GM12872 (cell line): ENCODE data around the gene SLAMF9.

ENCODE experiments used
- CTCF ChIP-seq: IDR thresholded peaks from 3 replicates; pipeline ENCODE4 v1.5.1; 2011; ENCODE audit warnings: low read depth, mild to moderate bottlenecking, low read length, moderate library complexity; ENCODE audit not compliant: insufficient read depth

Gene SLAMF9

DNA sequence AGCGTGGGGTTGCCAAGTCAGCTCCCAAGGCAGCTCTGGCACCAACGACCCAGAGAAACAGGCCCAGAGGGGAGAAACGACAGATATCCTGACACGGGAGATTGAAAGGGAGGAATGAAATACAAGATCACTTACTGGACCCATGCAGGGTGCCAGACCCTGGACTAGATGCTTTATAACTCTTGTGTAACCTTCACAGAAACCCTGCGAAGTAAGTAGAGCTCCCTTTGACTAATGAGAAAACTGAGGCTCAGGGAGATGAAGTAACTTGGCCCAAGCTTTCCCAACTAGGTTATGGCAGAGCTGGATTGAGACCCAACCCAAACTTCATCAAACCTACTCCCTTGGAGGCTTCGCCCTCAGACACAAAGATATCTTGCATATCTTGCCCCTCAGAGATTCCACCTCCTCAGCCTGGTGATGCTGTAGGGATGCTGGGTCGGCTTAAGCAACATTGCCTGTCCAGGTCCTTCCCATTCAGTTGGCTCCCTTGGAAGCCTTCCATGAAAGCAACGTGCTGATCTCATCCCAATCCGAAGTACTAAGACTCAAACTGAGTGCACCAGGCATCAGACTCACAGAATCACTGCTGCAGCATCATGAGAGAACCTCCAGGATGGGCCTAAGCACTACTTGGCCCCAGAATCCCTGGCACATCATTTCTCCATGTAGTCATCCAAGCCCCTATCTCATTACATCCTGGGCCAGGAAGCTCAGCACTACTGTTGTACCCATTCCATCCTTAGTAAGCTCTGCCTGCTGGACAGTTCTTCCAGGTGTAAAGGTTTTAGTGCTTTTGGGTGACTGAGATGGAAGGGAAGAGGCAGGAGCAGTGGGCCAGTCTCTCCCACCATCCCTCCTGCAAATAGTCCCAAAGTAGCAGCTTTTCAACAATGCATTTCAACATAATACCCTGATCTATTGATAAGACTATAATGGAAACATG is 7.5 kb downstream of the SLAMF9 start:
- no peak for TF ChIP-seq CTCF

DNA sequence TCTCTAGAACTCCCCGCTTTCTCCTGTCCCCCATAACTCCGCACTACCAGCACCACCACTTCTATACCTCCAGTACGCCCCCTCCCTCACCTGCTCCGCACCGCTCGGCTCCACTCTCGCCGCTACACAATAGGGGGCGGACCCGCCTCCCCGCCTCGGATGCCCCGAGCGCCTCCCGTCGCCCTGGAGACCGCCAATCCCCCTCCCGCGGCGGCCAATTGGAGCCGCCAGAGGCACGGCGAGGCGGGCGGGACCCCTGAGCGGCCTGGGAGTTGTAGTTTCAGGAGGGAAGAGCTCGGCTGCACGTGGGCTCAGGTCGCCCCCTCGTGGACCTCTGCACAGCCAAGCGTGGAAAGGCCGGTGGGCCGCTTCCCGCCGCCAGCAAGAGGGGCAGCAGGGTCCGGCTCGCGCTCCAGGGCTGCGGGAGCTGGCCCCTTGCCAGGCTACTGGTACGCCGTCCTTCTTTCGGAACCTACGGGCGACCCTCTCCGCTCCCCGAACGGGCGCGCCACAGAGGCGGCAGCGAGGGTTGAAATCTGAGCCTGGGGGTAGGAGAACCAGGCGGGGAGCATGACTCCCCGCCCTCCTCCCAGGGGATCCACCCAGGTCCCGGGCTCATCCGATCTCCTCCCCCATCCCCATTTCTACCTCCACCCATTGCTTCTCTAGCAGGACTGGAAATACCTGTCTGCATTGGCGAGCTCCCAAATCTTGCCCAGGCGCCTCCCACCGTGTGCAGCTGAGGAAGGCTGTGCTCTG is 8.4 kb downstream of the SLAMF9 start, which contains the start of gene IGSF9:
TSS of gene IGSF9 (minus strand) at position 131 of the 759 bp plus-strand sequence. CDS start 2,159 bp downstream, outside the sequence.
- TF ChIP-seq CTCF = peak; percentile 33; the same call in 1 of the 3 replicates

DNA sequence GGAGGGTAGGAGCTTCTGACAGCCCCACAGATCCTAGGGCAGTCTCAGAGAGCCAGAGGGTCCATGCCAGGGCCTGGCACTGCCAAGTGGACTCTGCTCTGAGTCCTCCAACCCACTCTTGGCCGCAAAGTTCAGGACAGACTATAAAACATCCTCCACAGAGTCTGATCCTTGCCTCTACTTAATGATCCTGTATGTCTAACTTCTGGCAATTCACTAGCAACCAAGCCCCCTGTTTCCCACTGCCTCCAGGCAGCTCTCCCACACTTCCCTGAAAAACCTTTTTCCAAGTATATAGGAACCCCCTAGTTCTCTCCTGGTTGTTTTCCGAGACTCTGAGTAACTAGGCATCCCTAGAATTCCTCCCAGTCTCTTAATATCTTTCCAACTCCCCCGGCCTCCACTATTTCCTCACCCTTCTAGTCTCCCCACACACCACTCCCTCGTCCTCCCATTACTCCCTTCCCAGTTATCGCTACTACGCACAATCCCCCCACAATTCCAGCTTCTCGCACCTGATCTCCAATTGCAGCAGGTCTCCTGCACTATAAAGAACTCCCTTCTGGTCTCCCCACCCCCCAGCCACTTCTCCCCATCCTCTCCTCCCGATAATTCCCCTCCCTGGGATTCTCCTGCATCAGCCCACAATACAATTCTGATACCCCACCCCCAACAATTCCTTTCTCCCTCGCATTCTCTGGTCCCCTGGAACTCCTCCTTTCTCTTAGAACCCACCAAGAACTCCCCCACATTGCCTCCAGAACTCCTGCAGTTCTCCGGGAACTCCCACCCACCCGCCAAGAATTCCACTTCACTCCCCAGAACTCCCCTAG is 9.2 kb downstream of the SLAMF9 start:
- no peak for TF ChIP-seq CTCF

DNA sequence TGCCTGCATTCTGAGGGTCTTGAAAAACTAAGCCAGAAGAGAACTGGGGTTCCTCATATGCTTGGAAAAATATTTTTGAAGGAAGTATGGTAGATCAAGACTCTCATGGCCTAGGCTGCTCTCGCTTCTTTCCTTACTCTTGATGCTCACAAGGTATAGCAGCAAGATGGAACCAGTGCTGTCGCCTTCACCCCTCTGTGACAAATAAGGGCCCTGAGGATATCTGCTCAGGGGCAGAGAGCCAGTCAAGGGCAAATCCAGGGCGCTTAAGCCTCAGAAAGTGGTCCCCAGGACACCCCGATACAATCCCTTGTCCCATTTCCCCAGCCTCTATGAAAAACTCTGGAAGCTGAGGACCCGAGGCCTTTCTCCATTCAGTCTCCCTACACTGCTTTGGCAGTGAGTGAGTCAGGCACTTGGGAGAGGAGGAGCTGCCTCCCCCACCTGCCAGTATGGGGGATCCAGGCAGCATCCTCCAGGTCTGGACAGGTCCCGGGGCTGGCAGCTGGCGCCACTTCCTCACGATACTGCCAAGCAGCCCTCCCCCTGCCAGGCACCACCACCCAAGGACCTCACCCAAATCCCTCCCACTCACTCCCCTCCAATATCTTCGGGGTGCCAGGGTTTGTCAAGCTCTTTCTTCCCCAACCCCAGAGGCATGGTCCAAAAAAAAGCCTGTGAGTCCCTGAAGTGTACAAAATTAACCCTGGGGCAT is 10.0 kb downstream of the SLAMF9 start:
- TF ChIP-seq CTCF = no peak

GRCh38 chr1:159943278-159943640 is 10.8 kb downstream of the SLAMF9 start:
- TF ChIP-seq CTCF = no peak

DNA sequence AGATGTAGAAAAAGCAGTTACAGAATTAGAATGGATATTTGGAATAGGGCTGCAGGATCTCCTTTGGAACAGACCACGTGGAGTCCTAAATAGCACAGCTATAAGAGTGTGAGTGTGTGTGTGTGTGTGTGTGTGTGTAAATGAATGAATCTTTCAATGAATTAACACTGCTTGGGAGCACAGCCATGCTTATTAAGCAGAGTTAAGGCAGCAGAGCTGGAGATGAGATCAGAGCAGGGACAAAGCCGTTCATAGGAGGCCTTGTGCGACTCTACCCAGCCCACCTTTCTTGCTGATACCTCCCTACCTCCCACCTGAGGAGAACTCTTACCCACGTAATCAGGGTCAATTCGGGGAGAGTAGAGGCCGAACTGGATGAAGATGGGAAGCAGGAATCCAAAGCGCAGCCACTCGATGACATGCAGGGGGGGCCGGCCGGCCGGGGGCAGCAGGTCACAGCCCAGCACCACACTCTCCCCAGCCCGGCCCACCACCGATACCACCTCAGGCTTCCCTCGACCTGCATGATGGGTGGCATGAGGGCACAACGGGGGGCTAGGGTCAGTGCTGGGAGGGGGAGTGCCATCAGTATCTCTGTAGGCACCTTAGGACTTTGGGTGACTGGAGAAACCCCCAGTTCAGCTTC is 11.3 kb downstream of the SLAMF9 start:
- no peak for TF ChIP-seq CTCF
